ENCODE results near the gene SP6. TPM values are rescaled to one million over a fixed set of nuclear protein-coding genes. Genes with fewer than 3 reads are reported as not detected.

Gene SP6
- total RNA-seq, 4 donors from 2014 or later, result 0.12 to 0.31 (median 0.14) TPM

DNA sequence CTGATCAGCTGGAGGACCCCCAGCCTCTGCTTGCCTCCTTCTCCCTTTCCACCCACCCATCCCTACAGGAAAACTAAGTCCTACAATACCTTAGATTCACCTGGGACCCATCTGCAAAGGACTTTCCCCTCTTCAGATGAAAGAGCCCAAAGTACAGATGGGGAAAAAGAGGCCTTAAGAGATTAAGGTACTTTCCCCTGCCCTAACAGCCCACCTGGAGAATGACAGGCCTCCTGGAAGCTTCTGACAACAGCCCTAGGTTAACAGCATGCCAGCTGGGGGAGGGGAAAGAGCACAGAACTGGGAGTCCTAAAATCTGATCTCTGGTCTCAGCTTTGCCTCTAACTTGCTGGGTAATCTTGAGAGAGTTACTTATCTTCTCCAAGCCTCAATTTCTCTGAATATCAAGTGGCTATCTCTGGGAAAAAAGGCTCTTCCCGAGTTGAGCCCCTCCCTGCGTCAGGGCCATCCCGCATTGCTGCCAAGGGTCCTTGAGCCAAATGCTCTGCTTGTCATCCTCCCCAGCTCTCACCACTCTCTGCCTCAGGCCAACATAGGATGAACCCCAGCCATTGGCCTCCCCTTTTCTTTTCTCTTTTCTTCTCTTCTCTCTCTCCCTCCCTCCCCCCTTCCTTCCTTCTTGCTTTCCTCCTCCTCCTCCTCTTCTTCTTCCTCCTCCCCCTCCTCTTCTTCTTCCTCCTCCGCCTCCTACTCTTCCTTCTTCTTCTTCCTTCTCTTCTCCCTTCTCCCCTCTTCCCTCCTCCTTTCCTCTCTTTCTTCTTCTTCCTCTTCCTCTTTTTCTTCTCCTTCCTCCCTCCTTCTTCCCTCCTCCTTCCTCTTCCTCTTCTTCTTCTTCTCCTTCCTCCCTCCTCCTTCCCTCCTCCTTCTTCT, 22.5 kb upstream of the SP6 start:
- H3K9me3 ChIP-seq, result no peaks in the 10 kb centered on the region
- peaks cover 98% of the 10 kb centered on the region for H3K27me3 ChIP-seq
- H3K27ac ChIP-seq, result no peak overlapping the region
- H3K4me1 ChIP-seq, result peaks cover 0 to 7% (median 0%) of the 10 kb centered on the region in 3 donors
- ATAC-seq, result no peak
- TF ChIP-seq POLR2AphosphoS5 (IDR thresholded peaks at IDR 0.05) (no peak), POLR2A (IDR thresholded peaks at IDR 0.05) (no peak), EP300 (IDR thresholded peaks at IDR 0.05) (no peak), CTCF (IDR thresholded peaks at IDR 0.05) (no peak)
- no peaks in the 10 kb centered on the region for H3K36me3 ChIP-seq
- 0 to 63% methylated on average over 2 to 4 of the region's 4 CpGs for WGBS, 2 donors (ENCODE audit: low coverage in 1 of 2)
- no peak overlapping the region for H3K4me3 ChIP-seq

DNA sequence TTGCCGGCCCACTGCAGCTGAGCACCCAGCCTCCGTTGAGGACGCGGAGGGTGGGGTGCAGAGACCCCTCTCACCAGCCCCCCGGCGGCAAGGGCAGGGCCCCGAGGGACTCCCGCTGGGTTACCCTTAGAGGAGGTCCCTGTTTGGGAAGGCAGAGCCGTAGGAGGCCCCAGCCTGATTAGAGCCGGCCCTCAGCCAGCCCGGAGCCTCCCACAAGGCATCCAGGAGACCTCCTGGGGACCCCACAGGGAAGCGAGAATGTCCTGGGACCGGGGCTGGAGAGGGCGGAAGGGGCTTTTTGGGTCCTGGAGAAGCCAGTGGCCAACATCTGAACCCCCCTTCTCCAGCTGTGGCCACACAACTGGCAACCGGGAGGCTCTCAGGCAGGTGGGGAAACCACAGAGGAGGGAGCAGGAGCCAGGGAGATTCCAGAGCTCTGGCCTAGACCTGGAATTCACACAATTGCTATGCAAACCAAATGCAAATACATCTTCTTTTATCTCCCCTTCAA, 21.7 kb upstream of the SP6 start:
- WGBS, 2 donors (ENCODE audit: low coverage in 1 of 2), result 20 to 40% methylated on average over 1 of the region's 15 CpGs
- TF ChIP-seq POLR2A (IDR thresholded peaks at IDR 0.05) (no peak), POLR2AphosphoS5 (IDR thresholded peaks at IDR 0.05) (no peak), CTCF (IDR thresholded peaks at IDR 0.05) (no peak), EP300 (IDR thresholded peaks at IDR 0.05) (no peak)
- no peaks in the 10 kb centered on the region for H3K9me3 ChIP-seq
- ATAC-seq, result no peak
- H3K36me3 ChIP-seq, result no peaks in the 10 kb centered on the region
- H3K4me1 ChIP-seq, result peaks cover 0 to 7% (median 0%) of the 10 kb centered on the region in 3 donors
- no peak overlapping the region for H3K4me3 ChIP-seq
- no peak overlapping the region for H3K27ac ChIP-seq
- H3K27me3 ChIP-seq, result peaks cover 98% of the 10 kb centered on the region

- H3K9me3 ChIP-seq, result no peaks in the 10 kb centered on the region
- H3K4me1 ChIP-seq, result peaks cover 0 to 7% (median 0%) of the 10 kb centered on the region in 3 donors
- no peak overlapping the region for H3K27ac ChIP-seq
- 30% methylated on average over 5 of the region's 29 CpGs; no CpG with 5 or more reads in 1 of the 2 donors for WGBS, 2 donors (ENCODE audit: low coverage in 1 of 2)
- H3K27me3 ChIP-seq, result peaks cover 98% of the 10 kb centered on the region
- no peak overlapping the region for H3K4me3 ChIP-seq
- H3K36me3 ChIP-seq, result no peaks in the 10 kb centered on the region
- no peak for TF ChIP-seq POLR2AphosphoS5 (IDR thresholded peaks at IDR 0.05)
- TF ChIP-seq EP300 (IDR thresholded peaks at IDR 0.05), result no peak
- TF ChIP-seq POLR2A (IDR thresholded peaks at IDR 0.05), result no peak
- TF ChIP-seq CTCF (IDR thresholded peaks at IDR 0.05), result no peak
- ATAC-seq, result no peak
Observed at GRCh38 chr17:47872019-47872650, 21.2 kb upstream of the SP6 start.

DNA sequence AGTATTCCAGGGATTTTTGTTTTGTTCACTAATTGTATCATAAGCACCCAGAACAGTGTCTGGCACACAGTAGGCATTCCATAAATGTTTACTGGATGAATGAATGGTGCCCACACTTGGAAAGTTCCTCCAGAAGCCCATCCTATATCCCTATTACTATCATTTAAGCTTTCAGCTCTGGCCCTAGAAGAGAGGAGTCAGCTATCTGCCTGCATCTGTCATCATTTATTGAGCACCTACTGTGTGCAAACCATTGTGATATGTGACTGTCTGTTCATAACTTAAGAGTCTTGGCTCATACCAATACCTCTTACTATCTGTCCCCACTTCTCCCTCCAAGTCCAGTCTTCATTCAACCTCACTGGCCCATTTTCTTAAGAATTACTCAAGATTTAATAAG, 20.1 kb upstream of the SP6 start:
- Histone ChIP-seq H3K36me3 (no peaks in the 10 kb centered on the region), H3K4me3 (no peak overlapping the region), H3K4me1 (peaks cover 0 to 7% (median 0%) of the 10 kb centered on the region in 3 donors), H3K27me3 (peaks cover 100% of the 10 kb centered on the region), H3K9me3 (no peaks in the 10 kb centered on the region), H3K27ac (no peak overlapping the region)
- no peak for TF ChIP-seq EP300 (IDR thresholded peaks at IDR 0.05)
- no peak for TF ChIP-seq POLR2AphosphoS5 (IDR thresholded peaks at IDR 0.05)
- TF ChIP-seq CTCF (IDR thresholded peaks at IDR 0.05), result no peak
- no peak for TF ChIP-seq POLR2A (IDR thresholded peaks at IDR 0.05)
- no peak for ATAC-seq

All from gastroesophageal sphincter (tissue), 4 donors.